IMR-90 (cell line): Measurements from ENCODE around the gene FAM114A2. TPM values are rescaled to one million over a fixed set of nuclear protein-coding genes. Genes with fewer than 3 reads are reported as not detected.

ENCODE experiments used
- ATAC-seq: fragments of 200-7000 bp; cut with Tn5 transposase; 2 replicates; pipeline ENCODE4 v1.9.1; 2020; ENCODE audit warnings: low read depth, mild to moderate bottlenecking, moderate library complexity
- BruUV-seq: library from RNA; stranded (reverse); fragments of 400-500 nt; replicated peaks from 2 replicates; lab custom pipeline; 2021; lab: Mats Ljungman, UMichigan
- CTCF ChIA-PET: fragments of 300-600 bp; formaldehyde crosslinking; extraction: SDS; loops from one replicate; lab custom pipeline; 2021; ENCODE audit warnings: antibody characterized with exemption; lab: Yijun Ruan, JAX
- POLR2A ChIA-PET: fragments of 300-600 bp; sonication (Branson Sonifier 250); formaldehyde crosslinking; loops from one replicate; lab custom pipeline; 2022; ENCODE audit warnings: antibody characterized with exemption; ENCODE audit not compliant: unreplicated experiment; lab: Charles Lee
- DNase-seq: peaks from one replicate; pipeline ENCODE4 v3.0.0; 2013
- H2AFZ ChIP-seq: replicated peaks from 2 replicates; pipeline ENCODE3; 2013; ENCODE audit warnings: low read length, mild to moderate bottlenecking; ENCODE audit not compliant: poor library complexity
- H2AK5ac ChIP-seq: 2 replicates; pipeline ENCODE4 v1.6.1; 2013; ENCODE audit warnings: low read depth, low read length, inconsistent platforms
- H2AK9ac ChIP-seq: replicated peaks from 2 replicates; pipeline ENCODE3; 2013; ENCODE audit warnings: mild to moderate bottlenecking, low read depth, low read length, moderate library complexity; ENCODE audit not compliant: poor library complexity
- H2BK120ac ChIP-seq: 2 replicates; pipeline ENCODE4 v1.6.1; 2013; ENCODE audit warnings: low read depth, low read length, inconsistent platforms
- H2BK15ac ChIP-seq: 3 replicates; pipeline ENCODE4 v1.6.1; 2013; ENCODE audit warnings: low read depth, low read length, inconsistent platforms
- H2BK20ac ChIP-seq: 2 replicates; pipeline ENCODE4 v1.6.1; 2013; ENCODE audit warnings: low read depth, mild to moderate bottlenecking, inconsistent platforms, low read length, moderate library complexity
- H2BK5ac ChIP-seq: 2 replicates; pipeline ENCODE4 v1.6.1; 2013; ENCODE audit warnings: mild to moderate bottlenecking, low read depth, low read length, inconsistent platforms; ENCODE audit not compliant: poor library complexity, severe bottlenecking
- H3K14ac ChIP-seq: replicated peaks from 2 replicates; pipeline ENCODE4 v1.6.1; 2013; ENCODE audit warnings: low read depth, low read length, inconsistent platforms
- H3K18ac ChIP-seq: 2 replicates; pipeline ENCODE4 v1.6.1; 2013; ENCODE audit warnings: low read depth, low read length, control low read depth
- H3K23ac ChIP-seq: 2 replicates; pipeline ENCODE4 v1.6.1; 2013; ENCODE audit warnings: low read depth, low read length, inconsistent platforms
- H3K27ac ChIP-seq: 2 replicates; pipeline ENCODE4 v1.5.1; 2013; ENCODE audit warnings: mild to moderate bottlenecking, control low read depth, low read length; ENCODE audit not compliant: insufficient read depth
- H3K27me3 ChIP-seq: 2 replicates; pipeline ENCODE4 v1.6.1; 2013; ENCODE audit warnings: low read length; ENCODE audit not compliant: control insufficient read depth, insufficient read depth
- H3K36me3 ChIP-seq: 2 replicates; pipeline ENCODE4 v1.6.1; 2013; ENCODE audit warnings: low read length, mixed read lengths; ENCODE audit not compliant: control insufficient read depth, insufficient read depth
- H3K4ac ChIP-seq: 2 replicates; pipeline ENCODE4 v1.6.1; 2013; ENCODE audit warnings: low read depth, low read length, inconsistent platforms
- H3K4me1 ChIP-seq: 2 replicates; pipeline ENCODE4 v1.6.1; 2013; ENCODE audit warnings: low read length, mixed read lengths; ENCODE audit not compliant: control insufficient read depth, insufficient read depth
- H3K4me2 ChIP-seq: 2 replicates; pipeline ENCODE4 v1.6.1; 2013; ENCODE audit warnings: low read depth, mild to moderate bottlenecking, control low read depth, low read length, moderate library complexity
- H3K4me3 ChIP-seq: 2 replicates; pipeline ENCODE4 v1.5.1; 2013; ENCODE audit warnings: low read depth, mild to moderate bottlenecking, control low read depth, low read length, moderate library complexity; ENCODE audit not compliant: insufficient read depth
- H3K56ac ChIP-seq: 2 replicates; pipeline ENCODE4 v1.6.1; 2013; ENCODE audit warnings: low read length, inconsistent platforms; ENCODE audit not compliant: insufficient read depth; ENCODE audit errors: extremely low read depth
- H3K79me1 ChIP-seq, 2 experiments: 2 replicates each; pipeline ENCODE4 v1.6.1; 2013; ENCODE audit warnings: low read length in 2 of 2, inconsistent platforms in 1 of 2, low read depth in 1 of 2
- H3K9ac ChIP-seq: 2 replicates; pipeline ENCODE4 v1.6.1; 2013; ENCODE audit warnings: low read depth, low read length, control low read depth
- H3K9me1 ChIP-seq: 2 replicates; pipeline ENCODE4 v1.6.1; 2013; ENCODE audit warnings: low read length, inconsistent platforms; ENCODE audit not compliant: insufficient read depth
- H3K9me3 ChIP-seq: 2 replicates; pipeline ENCODE4 v1.6.1; 2013; ENCODE audit warnings: low read length; ENCODE audit not compliant: control insufficient read depth, insufficient read depth
- H4K20me1 ChIP-seq: 2 replicates; pipeline ENCODE4 v1.6.1; 2013; ENCODE audit warnings: low read length, inconsistent platforms; ENCODE audit not compliant: insufficient read depth
- H4K5ac ChIP-seq: 2 replicates; pipeline ENCODE4 v1.6.1; 2013; ENCODE audit warnings: mild to moderate bottlenecking, low read depth, low read length, control low read depth
- H4K8ac ChIP-seq, 2 experiments: 2 replicates each; pipeline ENCODE4 v1.6.1; 2013; ENCODE audit warnings: low read depth in 2 of 2, low read length in 2 of 2, control low read depth in 1 of 2, inconsistent platforms in 1 of 2
- H4K91ac ChIP-seq: 2 replicates; pipeline ENCODE4 v1.6.1; 2013; ENCODE audit warnings: low read depth, low read length, inconsistent platforms; ENCODE audit not compliant: insufficient read depth
- BHLHE40 ChIP-seq: fragments of 150-350 bp; IDR thresholded peaks from 2 replicates; pipeline ENCODE4 v1.6.1; 2016; ENCODE audit warnings: mild to moderate bottlenecking, low read depth, low read length
- CEBPB ChIP-seq: IDR thresholded peaks from 2 replicates; pipeline ENCODE4 v1.6.1; 2012; ENCODE audit warnings: low read depth, low read length, improper control_type of control experiment
- CHD1 ChIP-seq: IDR thresholded peaks from 2 replicates; pipeline ENCODE4 v1.6.1; 2012; ENCODE audit warnings: low read depth, low read length, improper control_type of control experiment
- CTCF ChIP-seq: conservative IDR thresholded peaks from 2 replicates; pipeline ENCODE4 v1.5.1; 2012; ENCODE audit warnings: mild to moderate bottlenecking, low read depth, low read length, improper control_type of control experiment
- ELK1 ChIP-seq: fragments of 150-350 bp; IDR thresholded peaks from 2 replicates; pipeline ENCODE4 v1.6.1; 2016; ENCODE audit warnings: low read depth, mild to moderate bottlenecking, low read length, moderate library complexity, borderline replicate concordance
- FOS ChIP-seq: fragments of 150-350 bp; IDR thresholded peaks from 2 replicates; pipeline ENCODE4 v1.6.1; 2016; ENCODE audit warnings: low read depth, low read length
- MAFK ChIP-seq: IDR thresholded peaks from 2 replicates; pipeline ENCODE4 v1.6.1; 2012; ENCODE audit warnings: low read depth, low read length, improper control_type of control experiment
- MAZ ChIP-seq: IDR thresholded peaks from 2 replicates; pipeline ENCODE4 v1.6.1; 2012; ENCODE audit warnings: low read depth, mild to moderate bottlenecking, low read length, improper control_type of control experiment, moderate library complexity, borderline replicate concordance
- MXI1 ChIP-seq: IDR thresholded peaks from 2 replicates; pipeline ENCODE4 v1.6.1; 2012; ENCODE audit warnings: low read depth, mild to moderate bottlenecking, low read length, moderate library complexity, borderline replicate concordance
- NFE2L2 ChIP-seq: fragments of 150-350 bp; IDR thresholded peaks from 2 replicates; pipeline ENCODE4 v1.6.1; 2016; ENCODE audit warnings: low read depth, mild to moderate bottlenecking, low read length
- POLR2A ChIP-seq: IDR thresholded peaks from 2 replicates; pipeline ENCODE4 v1.6.1; 2012; ENCODE audit warnings: mild to moderate bottlenecking, low read depth, low read length
- RAD21 ChIP-seq: IDR thresholded peaks from 2 replicates; pipeline ENCODE4 v1.6.1; 2012; ENCODE audit warnings: low read length, improper control_type of control experiment
- RCOR1 ChIP-seq: IDR thresholded peaks from 2 replicates; pipeline ENCODE4 v1.6.1; 2012; ENCODE audit warnings: mild to moderate bottlenecking, low read length, improper control_type of control experiment; ENCODE audit not compliant: insufficient replicate concordance
- RFX5 ChIP-seq: IDR thresholded peaks from 2 replicates; pipeline ENCODE4 v1.8.0; 2012; ENCODE audit warnings: low read depth, mild to moderate bottlenecking, low read length, moderate library complexity
- SMC3 ChIP-seq: fragments of 150-350 bp; IDR thresholded peaks from 2 replicates; pipeline ENCODE4 v1.6.1; 2016; ENCODE audit warnings: low read depth, mild to moderate bottlenecking, antibody characterized with exemption, low read length, moderate library complexity
- USF2 ChIP-seq: fragments of 150-350 bp; IDR thresholded peaks from 2 replicates; pipeline ENCODE4 v1.6.1; 2017; ENCODE audit warnings: mild to moderate bottlenecking, antibody characterized with exemption, low read length, low read depth
- WGBS, 2 experiments: methylation state at CpG; one replicate each; pipeline versions ENCODE4 v1.1.5 to v1.1.7; 2013; ENCODE audit warnings: missing lambda C conversion rate in 2 of 2; ENCODE audit not compliant: insufficient read length in 1 of 2; ENCODE audit errors: extremely low coverage in 2 of 2; 5-methylcytosine and 5-hydroxymethylcytosine counted together
- dilution Hi-C: fragments of 300-500 bp; cut with HindIII; formaldehyde crosslinking; loops from one replicate; pipeline ENCODE4 v1.14.3; 2018; ENCODE audit warnings: low sequenced_read_pairs; ENCODE audit not compliant: unreplicated experiment
- in situ Hi-C: fragments of 300-500 bp; cut with MboI; formaldehyde crosslinking; loops from 3 replicates; pipeline ENCODE4 v1.14.3; 2019; ENCODE audit warnings: low sequenced_read_pairs, inconsistent platforms, mixed read lengths
- intact Hi-C: fragments of 100-400 bp; cut with micrococcal nuclease; formaldehyde crosslinking; loops from 2 replicates; pipeline ENCODE4 v1.10.0; 2022
- polyA plus RNA-seq, 3 experiments: library from polyadenylated mRNA; depleted of rRNA; stranded (reverse); fragments of >200 nt; gene quantifications; 2 replicates each; pipeline ENCODE4 v1.2.3, GENCODE V29; 2012; ENCODE audit warnings: low replicate concordance in 1 of 3
- total RNA-seq: library from RNA; depleted of rRNA; stranded (reverse); fragments of >200 nt; gene quantifications from 2 replicates; pipeline ENCODE4 v1.2.3, GENCODE V29; 2012

The FAM114A2 gene
- total and polyA plus RNA-seq, 2 of the 4 experiments (the other 2 are of a cell fraction): 13.2 to 41.2 TPM

- Histone ChIP-seq H3K14ac (no peak overlapping the region), H3K4me1 (no peaks in the 10 kb centered on the region), H2AK5ac (no peak overlapping the region), H4K5ac (no peak overlapping the region), H3K79me1 (no peaks in the 10 kb centered on the region), H2BK15ac (no peak overlapping the region), H3K27me3 (no peaks in the 10 kb centered on the region), H3K27ac (no peak overlapping the region), H3K56ac (no peak overlapping the region), H2BK5ac (no peak overlapping the region), H3K36me3 (0 out of 2 replicates have a peak, but pooled peaks cover 2% of the 10 kb centered on the region), H3K9me3 (no peaks in the 10 kb centered on the region), H4K91ac (no peak overlapping the region), H3K23ac (no peak overlapping the region), H3K4me2 (no peak overlapping the region), H2AK9ac (no peak overlapping the region), H4K20me1 (no peaks in the 10 kb centered on the region), H4K8ac (no peak overlapping the region), H2BK20ac (no peak overlapping the region), H3K9ac (no peak overlapping the region), H3K18ac (no peak overlapping the region), H2BK120ac (no peak overlapping the region), H3K4ac (no peak overlapping the region), H3K9me1 (no peaks in the 10 kb centered on the region), H3K4me3 (no peak overlapping the region), H2AFZ (no peak overlapping the region)
- ATAC-seq (no peak), DNase-seq (no peak)
- dilution Hi-C loops (no loop called here), intact Hi-C loops (loop anchor here (5.0 kb wide), 1 partner anchor 39 kb away; the partner anchor contains the start of genes FAM114A2 and MFAP3), in situ Hi-C loops (no loop called here)
- TF ChIP-seq NFE2L2 (no peak), FOS (no peak), CEBPB (no peak), RCOR1 (no peak), RFX5 (no peak), MXI1 (no peak), USF2 (no peak), POLR2A (no peak), SMC3 (no peak), BHLHE40 (no peak), RAD21 (no peak), MAFK (no peak), ELK1 (no peak), MAZ (no peak), CHD1 (no peak), CTCF (no peak)
- no CpG with 5 or more reads among the region's 1 CpG for WGBS, 2 experiments
- CTCF ChIA-PET: no interaction called here
- BruUV-seq: no TSS peak
- POLR2A ChIA-PET: no interaction called here
These were observed 39.9 kb downstream of the FAM114A2 start for GRCh38 chr5:153998768-153999167.
